A673 (cell line): Measurements from ENCODE around the gene GET3.

Experiments used
- EZH2 ChIP-seq: fragments of 200-600 bp; sonication (generic); IDR thresholded peaks from 2 replicates; pipeline ENCODE4 v1.6.1; 2017; ENCODE audit warnings: borderline replicate concordance, low read depth, mild to moderate bottlenecking, mixed read lengths, antibody characterized with exemption, low read length; ENCODE audit not compliant: poor library complexity, severe bottlenecking
- TF ChIP-seq, protein P1 (sequence below): fragments of 300-800, 200-600 bp; sonication (generic); conservative IDR thresholded peaks from 2 replicates; pipeline ENCODE4 v1.5.1; 2017; ENCODE audit warnings: low read depth, mild to moderate bottlenecking, antibody characterized with exemption, low read length, moderate library complexity, mixed read lengths

DNA sequence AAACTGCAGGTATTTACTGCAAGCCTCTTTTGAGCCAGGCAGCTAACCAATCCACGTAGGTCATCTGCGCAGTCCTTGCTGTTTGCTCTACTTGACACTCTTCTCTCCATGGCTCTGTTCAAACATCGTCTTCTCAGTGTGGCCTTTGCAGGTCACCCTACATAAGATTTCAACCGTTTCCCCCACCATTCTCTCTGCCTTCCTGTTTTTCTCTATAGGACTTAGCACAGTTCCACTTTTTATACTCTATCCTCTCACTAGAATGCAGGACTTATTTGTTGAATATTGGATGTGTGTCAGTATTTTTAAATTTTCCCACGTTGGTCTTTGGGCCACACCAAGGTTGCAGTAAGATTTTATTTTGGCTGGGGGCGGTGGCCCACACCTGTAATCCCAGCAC lies 39.2 kb upstream of the GET3 start:
- no peak for TF ChIP-seq EZH2
- TF ChIP-seq, protein P1, sequence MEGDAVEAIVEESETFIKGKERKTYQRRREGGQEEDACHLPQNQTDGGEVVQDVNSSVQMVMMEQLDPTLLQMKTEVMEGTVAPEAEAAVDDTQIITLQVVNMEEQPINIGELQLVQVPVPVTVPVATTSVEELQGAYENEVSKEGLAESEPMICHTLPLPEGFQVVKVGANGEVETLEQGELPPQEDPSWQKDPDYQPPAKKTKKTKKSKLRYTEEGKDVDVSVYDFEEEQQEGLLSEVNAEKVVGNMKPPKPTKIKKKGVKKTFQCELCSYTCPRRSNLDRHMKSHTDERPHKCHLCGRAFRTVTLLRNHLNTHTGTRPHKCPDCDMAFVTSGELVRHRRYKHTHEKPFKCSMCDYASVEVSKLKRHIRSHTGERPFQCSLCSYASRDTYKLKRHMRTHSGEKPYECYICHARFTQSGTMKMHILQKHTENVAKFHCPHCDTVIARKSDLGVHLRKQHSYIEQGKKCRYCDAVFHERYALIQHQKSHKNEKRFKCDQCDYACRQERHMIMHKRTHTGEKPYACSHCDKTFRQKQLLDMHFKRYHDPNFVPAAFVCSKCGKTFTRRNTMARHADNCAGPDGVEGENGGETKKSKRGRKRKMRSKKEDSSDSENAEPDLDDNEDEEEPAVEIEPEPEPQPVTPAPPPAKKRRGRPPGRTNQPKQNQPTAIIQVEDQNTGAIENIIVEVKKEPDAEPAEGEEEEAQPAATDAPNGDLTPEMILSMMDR, result no peak
